ENCODE measurements around the gene KDM4B. TPM values are rescaled to one million over a fixed set of nuclear protein-coding genes. Genes with fewer than 3 reads are reported as not detected.

KDM4B gene
- total RNA-seq, 1 experiment from 2014 or later, result 43.7 TPM

GRCh38 chr19:5106971-5107370 lies 138.1 kb downstream of the KDM4B start:
- Mint-ChIP-seq H3K27ac (peak overlapping the region in 2 of 3 experiments; percentile 44 to 61; a peak in 1 of 7 replicates), H3K27me3 (ENCODE audit: low read depth) (no peaks in the 10 kb centered on the region), H3K4me3 (no peak overlapping the region), H3K9me3 (no peaks in the 10 kb centered on the region), H3K4me1 (peaks cover 11 to 21% of the 10 kb centered on the region in 2 experiments), H3K36me3 (ENCODE audit: insufficient read depth in 1 of 3, low read depth in 3 of 3) (peaks cover 5 to 12% (median 7%) of the 10 kb centered on the region in 3 experiments; a peak in 5 of 7 replicates)
- DNase-seq, result no peak
- no peak overlapping the region for H3K56ac ChIP-seq (ENCODE audit: insufficient read length, low read depth, low read length)
- H3K27ac ChIP-seq (ENCODE audit: insufficient read length, low read depth, low read length), result no peak overlapping the region
- H2AK5ac ChIP-seq (ENCODE audit: insufficient read length, low read length), result no peak overlapping the region
- H2BK120ac ChIP-seq (ENCODE audit: low read depth, low read length, poor library complexity, severe bottlenecking), result no peak overlapping the region
- H3K4ac ChIP-seq (ENCODE audit: low read depth, low read length), result no peak overlapping the region
- H2AFZ ChIP-seq (ENCODE audit: low read length), result no peak overlapping the region
- no peaks in the 10 kb centered on the region for H3K23me2 ChIP-seq (ENCODE audit: insufficient read length, low read depth, low read length, poor library complexity, severe bottlenecking)
- no peaks in the 10 kb centered on the region; the same call in 1 of the 2 replicates for H3K4me1 ChIP-seq (ENCODE audit: insufficient read depth, low read length)
- H3K14ac ChIP-seq (ENCODE audit: insufficient read depth, low read length), result no peak overlapping the region; the same call in 1 of the 2 replicates
- no peaks in the 10 kb centered on the region for H3K79me1 ChIP-seq (ENCODE audit: insufficient read depth, low read depth, low read length, poor library complexity, severe bottlenecking)
- H3T11ph ChIP-seq (ENCODE audit: low read length), result no peak overlapping the region
- no peaks in the 10 kb centered on the region for H3K27me3 ChIP-seq (ENCODE audit: insufficient read depth, low read length)
- no peak overlapping the region for H4K91ac ChIP-seq (ENCODE audit: insufficient read length, low read depth, low read length)
- no peak overlapping the region for H2BK20ac ChIP-seq (ENCODE audit: low read depth, low read length, poor library complexity, severe bottlenecking)
- H3K79me2 ChIP-seq (ENCODE audit: insufficient read depth, low read length), result no peaks in the 10 kb centered on the region
- H4K20me1 ChIP-seq (ENCODE audit: control insufficient read depth, insufficient read depth, insufficient read length), result no peaks in the 10 kb centered on the region
- no peak overlapping the region for H3K23ac ChIP-seq (ENCODE audit: insufficient read length, low read depth, low read length)
- no CpG with 5 or more reads among the region's 19 CpGs for WGBS (ENCODE audit: extremely low coverage, insufficient read length, low lambda C conversion rate)
- H4K8ac ChIP-seq (replicated peaks; ENCODE audit: insufficient read length, low read depth, low read length), result no peak overlapping the region
- H2BK5ac ChIP-seq (ENCODE audit: insufficient read length, low read length), result no peak overlapping the region
- H3K18ac ChIP-seq (ENCODE audit: insufficient read length, low read depth, low read length), result no peak overlapping the region
- TF ChIP-seq CTCF (conservative IDR thresholded peaks at IDR 0.05), result no peak
- H4K5ac ChIP-seq (ENCODE audit: insufficient read length, low read depth, low read length), result no peak overlapping the region
- no peak overlapping the region for H3K9ac ChIP-seq (ENCODE audit: extremely low read depth, insufficient read length, low read length)
- no peak overlapping the region for H3K4me2 ChIP-seq (ENCODE audit: insufficient read depth, insufficient read length, low read length)
- no peak overlapping the region for H2BK12ac ChIP-seq (ENCODE audit: insufficient read length, low read depth, low read length)
- H3K9me3 ChIP-seq (ENCODE audit: control insufficient read depth, low read depth, low read length), result no peaks in the 10 kb centered on the region
- H2BK15ac ChIP-seq (ENCODE audit: low read depth, low read length), result no peak overlapping the region
